K562 (cell line): Measurements from ENCODE around the gene IRGQ. TPM values are rescaled to one million over a fixed set of nuclear protein-coding genes. Genes with fewer than 3 reads are reported as not detected.

ENCODE experiments used
- BACH1 ChIP-seq: fragments of 200-800 bp; sonication (Bioruptor generic); IDR thresholded peaks from 2 replicates; pipeline ENCODE4 v1.6.1; 2016; ENCODE audit warnings: missing genetic modification characterization, missing compliant biosample characterization
- BCL6 ChIP-seq: fragments of 250-450 bp; sonication (Bioruptor Pico); IDR thresholded peaks from 2 replicates; pipeline ENCODE4 v1.4.0; 2020
- CCNT2 ChIP-seq: IDR thresholded peaks from 2 replicates; pipeline ENCODE4 v1.6.1; 2011; ENCODE audit warnings: borderline replicate concordance, low read depth, mild to moderate bottlenecking, moderate library complexity, mixed read lengths, low read length; ENCODE audit not compliant: insufficient read length; ENCODE audit errors: extremely low read depth
- CREB1 ChIP-seq, 2 experiments: sonication (generic) in 1 of 2; formaldehyde crosslinking in 1 of 2; IDR thresholded peaks; 2 replicates each; pipeline versions ENCODE4 v1.6.1 to v1.8.0; 2012 to 2022; ENCODE audit warnings: inconsistent platforms in 1 of 2, mild to moderate bottlenecking in 1 of 2, missing genetic modification reagents in 1 of 2, moderate library complexity in 1 of 2
- E2F1 ChIP-seq: sonication (generic); formaldehyde crosslinking; IDR thresholded peaks from 2 replicates; pipeline ENCODE4 v1.8.1; 2023; ENCODE audit warnings: mild to moderate bottlenecking, missing genetic modification reagents, moderate library complexity
- FOSL1 ChIP-seq: fragments of 200-800 bp; sonication (Bioruptor generic); conservative IDR thresholded peaks from 2 replicates; pipeline ENCODE4 v1.6.1; 2016; ENCODE audit warnings: missing genetic modification characterization, missing compliant biosample characterization
- GATAD2B ChIP-seq: fragments of 450-650 bp; IDR thresholded peaks from 2 replicates; pipeline ENCODE4 v1.6.1; 2017; ENCODE audit warnings: mild to moderate bottlenecking, borderline replicate concordance
- GTF2E2 ChIP-seq: fragments of 200-800 bp; sonication (Bioruptor generic); IDR thresholded peaks from 2 replicates; pipeline ENCODE4 v1.6.1; 2016; ENCODE audit warnings: missing genetic modification characterization, missing compliant biosample characterization
- MCM7 ChIP-seq, 2 experiments: fragments of 450-650 bp; IDR thresholded peaks; 2 replicates each; pipeline ENCODE4 v1.6.1; 2016 to 2018
- MEF2A ChIP-seq: IDR thresholded peaks from 2 replicates; pipeline ENCODE4 v1.6.1; 2011; ENCODE audit warnings: low read depth, mild to moderate bottlenecking, low read length, moderate library complexity; ENCODE audit not compliant: control insufficient read depth
- NRF1 ChIP-seq, 2 experiments: fragments of 450-650 bp; IDR thresholded peaks in 1 of 2; conservative IDR thresholded peaks in 1 of 2; 2 replicates each; pipeline ENCODE4 v1.6.1; 2014; ENCODE audit warnings: mild to moderate bottlenecking in 2 of 2
- SLC30A9 ChIP-seq: fragments of 250-450 bp; sonication (Bioruptor Pico); IDR thresholded peaks from 2 replicates; pipeline ENCODE4 v1.8.0; 2022; ENCODE audit warnings: mild to moderate bottlenecking, moderate library complexity
- ZBTB8A ChIP-seq: fragments of 450-650 bp; IDR thresholded peaks from 2 replicates; pipeline ENCODE4 v1.6.1; 2018; ENCODE audit warnings: mild to moderate bottlenecking, moderate library complexity; ENCODE audit not compliant: partially characterized antibody
- ZNF324 ChIP-seq: fragments of 250-450 bp; sonication (Bioruptor Pico); IDR thresholded peaks from 2 replicates; pipeline ENCODE4 v1.4.0; 2020; ENCODE audit warnings: mild to moderate bottlenecking
- ZNF583 ChIP-seq: fragments of 250-450 bp; sonication (Bioruptor Pico); IDR thresholded peaks from 2 replicates; pipeline ENCODE4 v1.4.0; 2020
- ZSCAN29 ChIP-seq: fragments of 450-650 bp; IDR thresholded peaks from 2 replicates; pipeline ENCODE4 v1.6.1; 2017
- polyA plus RNA-seq, 8 experiments: library from polyadenylated mRNA; depleted of rRNA in 4 of 8; stranded (reverse) in 5 of 8; unstranded in 3 of 8; fragments of >200 nt; fragmentation: Nextera tagmentation in 2 of 8; fragmentation: Illumina TruSeq in 1 of 8; extraction: Ambion mirVana in 2 of 8; extraction: Trizol in 1 of 8; gene quantifications; 2 replicates each; pipeline versions ENCODE4 v1.2.1 to v1.2.3, GENCODE V29; 2011 to 2014; ENCODE audit warnings: inconsistent platforms in 1 of 8, missing spikeins in 1 of 8
- total RNA-seq, 7 experiments: library from RNA; depleted of rRNA in 6 of 7; stranded (reverse); fragments of >200 nt in 6 of 7; fragmentation: Illumina TruSeq in 2 of 7; extraction: Trizol in 2 of 7; gene quantifications; 2 replicates each; pipeline versions ENCODE4 v1.2.1 to v1.2.3, GENCODE V29; 2011 to 2021; ENCODE audit warnings: low replicate concordance in 1 of 7
- TF ChIP-seq, protein P1 (sequence below): sonication (generic); formaldehyde crosslinking; IDR thresholded peaks from 2 replicates; pipeline ENCODE4 v1.8.1; 2023; ENCODE audit warnings: mild to moderate bottlenecking, missing genetic modification reagents
- TF ChIP-seq, protein P2 (sequence below): fragments of 250-450 bp; sonication (Bioruptor Pico); IDR thresholded peaks from 2 replicates; pipeline ENCODE4 v1.8.0; 2022; ENCODE audit warnings: moderate library complexity, mild to moderate bottlenecking, inconsistent platforms
- TF ChIP-seq, protein P3 (sequence below): fragments of 450-650 bp; IDR thresholded peaks from 2 replicates; pipeline ENCODE4 v1.6.1; 2016; ENCODE audit warnings: low read depth, mild to moderate bottlenecking, moderate library complexity

IRGQ gene
- total and polyA plus RNA-seq, 9 of the 15 experiments (the other 6 are each of a cell fraction or from before 2014, with no cell fraction given) = 3.5 to 19.2 (median 7.9) TPM

GRCh38 chr19:43575156-43575950, 20.6 kb downstream of the IRGQ start, which contains the start of the genes PINLYP and XRCC1 (continued):
- peak; percentile 93 for TF ChIP-seq CREB1 (IDR thresholded peaks at IDR 0.05)
- TF ChIP-seq CREB1 (CRISPR knock-in tag; IDR thresholded peaks at IDR 0.05) = peak; percentile 90
- TF ChIP-seq BACH1 (tag) = no peak
- TF ChIP-seq FOSL1 (tag) = no peak
- TF ChIP-seq GATAD2B = no peak
- peak; percentile 99 for TF ChIP-seq NRF1 (conservative IDR thresholded peaks at IDR 0.05 in 1 of 2, IDR thresholded peaks at IDR 0.05 in 1 of 2)
- TF ChIP-seq SLC30A9 (CRISPR knock-in tag) = no peak
- TF ChIP-seq, protein P1, sequence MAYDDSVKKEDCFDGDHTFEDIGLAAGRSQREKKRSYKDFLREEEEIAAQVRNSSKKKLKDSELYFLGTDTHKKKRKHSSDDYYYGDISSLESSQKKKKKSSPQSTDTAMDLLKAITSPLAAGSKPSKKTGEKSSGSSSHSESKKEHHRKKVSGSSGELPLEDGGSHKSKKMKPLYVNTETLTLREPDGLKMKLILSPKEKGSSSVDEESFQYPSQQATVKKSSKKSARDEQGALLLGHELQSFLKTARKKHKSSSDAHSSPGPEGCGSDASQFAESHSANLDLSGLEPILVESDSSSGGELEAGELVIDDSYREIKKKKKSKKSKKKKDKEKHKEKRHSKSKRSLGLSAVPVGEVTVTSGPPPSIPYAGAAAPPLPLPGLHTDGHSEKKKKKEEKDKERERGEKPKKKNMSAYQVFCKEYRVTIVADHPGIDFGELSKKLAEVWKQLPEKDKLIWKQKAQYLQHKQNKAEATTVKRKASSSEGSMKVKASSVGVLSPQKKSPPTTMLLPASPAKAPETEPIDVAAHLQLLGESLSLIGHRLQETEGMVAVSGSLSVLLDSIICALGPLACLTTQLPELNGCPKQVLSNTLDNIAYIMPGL (CRISPR knock-in tag) = no peak
- no peak for TF ChIP-seq GTF2E2 (tag)
- TF ChIP-seq ZNF583 (CRISPR knock-in tag) = no peak
- TF ChIP-seq, protein P2, sequence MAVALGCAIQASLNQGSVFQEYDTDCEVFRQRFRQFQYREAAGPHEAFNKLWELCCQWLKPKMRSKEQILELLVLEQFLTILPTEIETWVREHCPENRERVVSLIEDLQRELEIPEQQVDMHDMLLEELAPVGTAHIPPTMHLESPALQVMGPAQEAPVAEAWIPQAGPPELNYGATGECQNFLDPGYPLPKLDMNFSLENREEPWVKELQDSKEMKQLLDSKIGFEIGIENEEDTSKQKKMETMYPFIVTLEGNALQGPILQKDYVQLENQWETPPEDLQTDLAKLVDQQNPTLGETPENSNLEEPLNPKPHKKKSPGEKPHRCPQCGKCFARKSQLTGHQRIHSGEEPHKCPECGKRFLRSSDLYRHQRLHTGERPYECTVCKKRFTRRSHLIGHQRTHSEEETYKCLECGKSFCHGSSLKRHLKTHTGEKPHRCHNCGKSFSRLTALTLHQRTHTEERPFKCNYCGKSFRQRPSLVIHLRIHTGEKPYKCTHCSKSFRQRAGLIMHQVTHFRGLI = no peak
- peak; percentile 47; the same call in 1 of the 2 replicates for TF ChIP-seq E2F1 (CRISPR knock-in tag)
- no peak for TF ChIP-seq CCNT2
- no peak for TF ChIP-seq BCL6
- TF ChIP-seq MEF2A = no peak
- TF ChIP-seq ZNF324 (CRISPR knock-in tag) = no peak
- TF ChIP-seq, protein P3, sequence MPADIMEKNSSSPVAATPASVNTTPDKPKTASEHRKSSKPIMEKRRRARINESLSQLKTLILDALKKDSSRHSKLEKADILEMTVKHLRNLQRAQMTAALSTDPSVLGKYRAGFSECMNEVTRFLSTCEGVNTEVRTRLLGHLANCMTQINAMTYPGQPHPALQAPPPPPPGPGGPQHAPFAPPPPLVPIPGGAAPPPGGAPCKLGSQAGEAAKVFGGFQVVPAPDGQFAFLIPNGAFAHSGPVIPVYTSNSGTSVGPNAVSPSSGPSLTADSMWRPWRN = no peak
- TF ChIP-seq ZSCAN29 = no peak
- no peak for TF ChIP-seq MCM7 (IDR thresholded peaks at IDR 0.05)
- TF ChIP-seq ZBTB8A = no peak
